H1 (cell line): ENCODE measurements around the gene ASB4. TPM values are rescaled to one million over a fixed set of nuclear protein-coding genes. Genes with fewer than 3 reads are reported as not detected.

ENCODE experiments used
- CTCF ChIA-PET: fragments of 300-600 bp; sonication (Branson Sonifier 250); formaldehyde crosslinking; loops from one replicate; lab custom pipeline; 2021; ENCODE audit not compliant: partially characterized antibody; lab: Charles Lee
- POLR2A ChIA-PET: fragments of 300-600 bp; sonication (Branson Sonifier 250); formaldehyde crosslinking; loops from one replicate; lab custom pipeline; 2021; ENCODE audit warnings: inconsistent platforms; ENCODE audit not compliant: partially characterized antibody; lab: Charles Lee
- DNase-seq, 2 experiments: peaks; one replicate each; pipeline versions ENCODE4 v3.0.0 to v3.0.0-alpha.2; 2010 to 2022; ENCODE audit warnings: low spot score in 2 of 2, low read depth in 1 of 2, mixed read lengths in 1 of 2
- FAIRE-seq: peaks from 2 replicates; lab custom pipeline; 2011; peaks lifted over from hg19 to GRCh38; lab: Jason Lieb, UNC
- H2AFZ ChIP-seq: 2 replicates; pipeline ENCODE4 v1.8.1; 2012; ENCODE audit warnings: low read length, inconsistent platforms
- H2AK5ac ChIP-seq: 2 replicates; pipeline ENCODE4 v1.6.1; 2013; ENCODE audit warnings: low read depth, low read length
- H2BK120ac ChIP-seq: replicated peaks from 2 replicates; pipeline ENCODE3; 2013; ENCODE audit warnings: low read depth, low read length, inconsistent platforms
- H2BK12ac ChIP-seq: 2 replicates; pipeline ENCODE4 v1.6.1; 2013; ENCODE audit warnings: low read depth, low read length
- H2BK15ac ChIP-seq: 2 replicates; pipeline ENCODE4 v1.6.1; 2013; ENCODE audit warnings: low read length
- H2BK20ac ChIP-seq: 2 replicates; pipeline ENCODE4 v1.6.1; 2013; ENCODE audit warnings: low read length
- H2BK5ac ChIP-seq: 2 replicates; pipeline ENCODE4 v1.6.1; 2013; ENCODE audit warnings: low read depth, low read length
- H3K14ac ChIP-seq: 2 replicates; pipeline ENCODE4 v1.6.1; 2013; ENCODE audit warnings: inconsistent platforms; ENCODE audit not compliant: insufficient read length
- H3K18ac ChIP-seq: 2 replicates; pipeline ENCODE4 v1.6.1; 2013; ENCODE audit warnings: low read length; ENCODE audit errors: extremely low read depth
- H3K23ac ChIP-seq: 2 replicates; pipeline ENCODE4 v1.6.1; 2013; ENCODE audit warnings: inconsistent platforms; ENCODE audit not compliant: insufficient read length
- H3K23me2 ChIP-seq: 2 replicates; pipeline ENCODE4 v1.6.1; 2013; ENCODE audit warnings: low read depth, low read length
- H3K27ac ChIP-seq: 2 replicates; pipeline ENCODE4 v1.6.1; 2011; ENCODE audit warnings: low read depth, low read length, inconsistent platforms
- H3K27me3 ChIP-seq, 4 experiments: replicated peaks in 1 of 4; 1 replicate in 1 of 4; 2 replicates in 3 of 4; pipeline versions ENCODE4 v1.6.1 to v1.8.1; 2011 to 2013; ENCODE audit warnings: low read length in 3 of 4, mild to moderate bottlenecking in 3 of 4, inconsistent platforms in 2 of 4, mixed read lengths in 2 of 4, moderate library complexity in 1 of 4; ENCODE audit not compliant: control insufficient read depth in 3 of 4, insufficient read depth in 3 of 4; ENCODE audit errors: extremely low read depth in 1 of 4
- H3K36me3 ChIP-seq, 4 experiments: 2 replicates each; pipeline versions ENCODE4 v1.6.1 to v1.8.1; 2011 to 2013; ENCODE audit warnings: mild to moderate bottlenecking in 4 of 4, low read length in 3 of 4, moderate library complexity in 2 of 4, control low read depth in 1 of 4, inconsistent platforms in 1 of 4; ENCODE audit not compliant: insufficient read depth in 4 of 4, control insufficient read depth in 2 of 4
- H3K4ac ChIP-seq: replicated peaks from 2 replicates; pipeline ENCODE3; 2013; ENCODE audit warnings: low read length, low read depth, mixed read lengths, inconsistent platforms; ENCODE audit not compliant: insufficient read length
- H3K4me1 ChIP-seq, 4 experiments: replicated peaks in 1 of 4; 1 replicate in 1 of 4; 2 replicates in 3 of 4; pipeline versions ENCODE4 v1.6.1 to v1.8.1; 2011 to 2013; ENCODE audit warnings: low read length in 3 of 4, inconsistent platforms in 2 of 4, mixed read lengths in 1 of 4; ENCODE audit not compliant: insufficient read depth in 4 of 4, control insufficient read depth in 3 of 4
- H3K4me2 ChIP-seq, 2 experiments: 2 replicates each; pipeline versions ENCODE4 v1.6.1 to v1.8.1; 2011 to 2013; ENCODE audit warnings: low read depth in 2 of 2, low read length in 2 of 2, control low read depth in 1 of 2, inconsistent platforms in 1 of 2, mild to moderate bottlenecking in 1 of 2; ENCODE audit not compliant: insufficient read depth in 1 of 2
- H3K4me3 ChIP-seq, 4 experiments: fragments of 200-600, 300-600 bp in 1 of 4; sonication (generic), shearing (Covaris generic), sonication (Bioruptor Twin) in 1 of 4; 2 replicates each; pipeline versions ENCODE4 v1.5.1 to v1.8.1; 2011 to 2016; ENCODE audit warnings: low read length in 4 of 4, low read depth in 3 of 4, control low read depth in 2 of 4, inconsistent platforms in 2 of 4, mild to moderate bottlenecking in 2 of 4, mixed read lengths in 1 of 4, moderate library complexity in 1 of 4; ENCODE audit not compliant: insufficient read depth in 2 of 4; ENCODE audit errors: extremely low read depth in 1 of 4
- H3K56ac ChIP-seq: replicated peaks from 2 replicates; pipeline ENCODE3; 2013; ENCODE audit warnings: low read depth, mild to moderate bottlenecking, mixed read lengths, low read length, inconsistent platforms; ENCODE audit not compliant: insufficient read length
- H3K79me1 ChIP-seq: 2 replicates; pipeline ENCODE4 v1.6.1; 2013; ENCODE audit warnings: low read depth, low read length, control low read depth
- H3K79me2 ChIP-seq, 2 experiments: 2 replicates each; pipeline versions ENCODE4 v1.6.1 to v1.8.1; 2012 to 2013; ENCODE audit warnings: low read length in 2 of 2, mild to moderate bottlenecking in 2 of 2, inconsistent platforms in 1 of 2; ENCODE audit not compliant: insufficient read depth in 2 of 2, control insufficient read depth in 1 of 2
- H3K9ac ChIP-seq, 4 experiments: replicated peaks in 1 of 4; 1 replicate in 1 of 4; 2 replicates in 3 of 4; pipeline versions ENCODE4 v1.6.1 to v1.8.1; 2011 to 2013; ENCODE audit warnings: low read depth in 3 of 4, low read length in 3 of 4, control low read depth in 2 of 4, mild to moderate bottlenecking in 2 of 4, moderate library complexity in 2 of 4, inconsistent platforms in 1 of 4; ENCODE audit errors: extremely low read depth in 1 of 4
- H3K9me3 ChIP-seq, 2 experiments: 2 replicates each; pipeline versions ENCODE4 v1.6.1 to v1.8.1; 2012 to 2013; ENCODE audit warnings: mild to moderate bottlenecking in 2 of 2, moderate library complexity in 2 of 2, control low read depth in 1 of 2, inconsistent platforms in 1 of 2, low read depth in 1 of 2, low read length in 1 of 2, mixed read lengths in 1 of 2; ENCODE audit not compliant: insufficient read depth in 2 of 2
- H4K20me1 ChIP-seq, 2 experiments: replicated peaks in 1 of 2; 2 replicates each; pipeline versions ENCODE3 to v1.8.1; 2011 to 2013; ENCODE audit warnings: inconsistent platforms in 2 of 2, low read length in 2 of 2, mild to moderate bottlenecking in 1 of 2; ENCODE audit not compliant: insufficient read depth in 2 of 2, control insufficient read depth in 1 of 2
- H4K5ac ChIP-seq: 2 replicates; pipeline ENCODE4 v1.6.1; 2013; ENCODE audit warnings: low read length, low read depth, mixed read lengths, inconsistent platforms; ENCODE audit not compliant: insufficient read length
- H4K8ac ChIP-seq: 2 replicates; pipeline ENCODE4 v1.8.0; 2013; ENCODE audit warnings: mild to moderate bottlenecking, moderate library complexity, low read length, inconsistent platforms; ENCODE audit not compliant: insufficient read depth; ENCODE audit errors: extremely low read depth
- H4K91ac ChIP-seq: replicated peaks from 2 replicates; pipeline ENCODE3; 2013; ENCODE audit warnings: low read length, mixed read lengths, inconsistent platforms; ENCODE audit not compliant: insufficient read length
- BCL11A ChIP-seq, 2 experiments: IDR thresholded peaks; one replicate each; pipeline ENCODE4 v1.6.1; 2011; ENCODE audit warnings: low read depth in 2 of 2, low read length in 2 of 2, mild to moderate bottlenecking in 2 of 2
- CHD1 ChIP-seq: IDR thresholded peaks from 2 replicates; pipeline ENCODE4 v1.6.1; 2012; ENCODE audit warnings: low read depth, low read length, improper control_type of control experiment
- MAFK ChIP-seq: IDR thresholded peaks from 2 replicates; pipeline ENCODE4 v1.6.1; 2012; ENCODE audit warnings: low read depth, mild to moderate bottlenecking, improper control_type of control experiment, low read length
- WGBS, 2 experiments: shearing (Covaris generic) in 1 of 2; methylation state at CpG; one replicate each; pipeline versions ENCODE4 v1.1.6 to v1.1.7; 2013 to 2015; ENCODE audit warnings: low lambda C conversion rate in 2 of 2, mixed read lengths in 2 of 2, inconsistent platforms in 1 of 2, low coverage in 1 of 2, missing lambda C conversion rate in 1 of 2; ENCODE audit not compliant: insufficient replicate concordance in 2 of 2, insufficient coverage in 1 of 2, insufficient read length in 1 of 2; ENCODE audit errors: extremely low coverage in 1 of 2, missing lambda C conversion rate in 1 of 2; 5-methylcytosine and 5-hydroxymethylcytosine counted together
- polyA plus RNA-seq, 7 experiments: library from polyadenylated mRNA; depleted of rRNA in 3 of 7; stranded (reverse) in 5 of 7; unstranded in 2 of 7; fragments of >200 nt in 5 of 7; fragments of 200-250 nt in 2 of 7; gene quantifications; 1 replicate in 5 of 7; 2 replicates in 1 of 7; 4 replicates in 1 of 7; pipeline versions ENCODE4 v1.2.1 to v1.2.3, GENCODE V29; 2011 to 2013; ENCODE audit warnings: missing spikeins in 2 of 7, mixed read lengths in 2 of 7
- total RNA-seq: library from RNA; stranded (reverse); fragmentation: NEBNext Ultra II Directional; extraction: Animal tissue kit (Norgen Biotek cat#: 25700); gene quantifications from 2 replicates; pipeline ENCODE4 v1.2.1, GENCODE V29; 2021
- TF ChIP-seq, protein P1 (sequence below): IDR thresholded peaks from 2 replicates; pipeline ENCODE4 v1.6.1; 2011; ENCODE audit warnings: low read length, improper control_type of control experiment

Gene ASB4
- total and polyA plus RNA-seq, 2 of the 8 experiments (the other 6 are each of a cell fraction or from before 2014, with no cell fraction given) = not detected

GRCh38 chr7:95535662-95536061, 49.9 kb downstream of the ASB4 start:
- H2AK5ac ChIP-seq = no peak overlapping the region
- no peak overlapping the region for H4K8ac ChIP-seq
- FAIRE-seq = no peak
- no peak overlapping the region for H2BK12ac ChIP-seq
- H3K9me3 ChIP-seq = no peaks in the 10 kb centered on the region
- no peak overlapping the region for H4K5ac ChIP-seq
- WGBS, 2 experiments = 79% methylated on average over 1 of the region's 1 CpG; no CpG with 5 or more reads in 1 of the 2 experiments
- H3K4me2 ChIP-seq = no peak overlapping the region
- no peak overlapping the region for H3K56ac ChIP-seq
- CTCF ChIA-PET = interaction anchor here (0.6 to 17.5 kb wide), 10 partner anchors 9 to 189 kb away, joined by 3 to 482 read pairs (median 4); no protein-coding TSS in a partner anchor
- no peak overlapping the region for H3K4ac ChIP-seq
- POLR2A ChIA-PET = no interaction called here
- H2AFZ ChIP-seq = no peak overlapping the region
- H3K23me2 ChIP-seq = no peaks in the 10 kb centered on the region
- H3K79me1 ChIP-seq = no peaks in the 10 kb centered on the region
- H3K27me3 ChIP-seq = peaks cover 0 to 1% (median 0%) of the 10 kb centered on the region in 4 experiments; a peak in 1 of 7 replicates
- H3K23ac ChIP-seq = no peak overlapping the region
- H4K20me1 ChIP-seq = no peaks in the 10 kb centered on the region
- H3K27ac ChIP-seq = no peak overlapping the region
- no peak overlapping the region for H2BK20ac ChIP-seq
- H4K91ac ChIP-seq = no peak overlapping the region
- no peak overlapping the region for H2BK5ac ChIP-seq
- DNase-seq = no peak
- H2BK120ac ChIP-seq = no peak overlapping the region
- no peak overlapping the region for H3K18ac ChIP-seq
- no peaks in the 10 kb centered on the region for H3K36me3 ChIP-seq
- H3K9ac ChIP-seq = no peak overlapping the region
- no peaks in the 10 kb centered on the region for H3K4me1 ChIP-seq
- no peak overlapping the region for H3K4me3 ChIP-seq
- no peak overlapping the region for H3K14ac ChIP-seq
- no peak overlapping the region for H2BK15ac ChIP-seq
- H3K79me2 ChIP-seq = no peaks in the 10 kb centered on the region
- TF ChIP-seq CHD1 = no peak
- TF ChIP-seq, protein P1, sequence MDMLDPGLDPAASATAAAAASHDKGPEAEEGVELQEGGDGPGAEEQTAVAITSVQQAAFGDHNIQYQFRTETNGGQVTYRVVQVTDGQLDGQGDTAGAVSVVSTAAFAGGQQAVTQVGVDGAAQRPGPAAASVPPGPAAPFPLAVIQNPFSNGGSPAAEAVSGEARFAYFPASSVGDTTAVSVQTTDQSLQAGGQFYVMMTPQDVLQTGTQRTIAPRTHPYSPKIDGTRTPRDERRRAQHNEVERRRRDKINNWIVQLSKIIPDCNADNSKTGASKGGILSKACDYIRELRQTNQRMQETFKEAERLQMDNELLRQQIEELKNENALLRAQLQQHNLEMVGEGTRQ = no peak
- TF ChIP-seq MAFK = no peak
- no peak for TF ChIP-seq BCL11A (IDR thresholded peaks at IDR 0.05; ENCODE audit: low read depth in 2 of 2, low read length in 2 of 2)
